HepG2 (cell line): ENCODE data around the gene ACAP3. TPM values are rescaled to one million over a fixed set of nuclear protein-coding genes. Genes with fewer than 3 reads are reported as not detected.

ENCODE experiments used
- CEBPB ChIP-seq: IDR thresholded peaks from 2 replicates; pipeline ENCODE4 v1.6.1; 2011; ENCODE audit warnings: low read depth, low read length, improper control_type of control experiment, borderline replicate concordance
- HDAC2 ChIP-seq: sonication (generic); formaldehyde crosslinking; IDR thresholded peaks from 2 replicates; pipeline ENCODE4 v1.4.0; 2020; ENCODE audit warnings: missing genetic modification reagents
- JUND ChIP-seq: sonication (generic); formaldehyde crosslinking; IDR thresholded peaks from 2 replicates; pipeline ENCODE4 v1.8.0; 2022; ENCODE audit warnings: mild to moderate bottlenecking, missing genetic modification reagents
- MEF2D ChIP-seq: sonication (generic); formaldehyde crosslinking; IDR thresholded peaks from 2 replicates; pipeline ENCODE4 v1.5.1; 2020; ENCODE audit warnings: mild to moderate bottlenecking, missing genetic modification reagents
- MLX ChIP-seq: IDR thresholded peaks from 2 replicates; pipeline ENCODE4 v1.6.1; 2016
- NFE2 ChIP-seq: sonication (generic); formaldehyde crosslinking; IDR thresholded peaks from 2 replicates; pipeline ENCODE4 v1.4.0; 2020; ENCODE audit warnings: missing genetic modification reagents
- PLRG1 ChIP-seq: fragments of 450-650 bp; conservative IDR thresholded peaks from 2 replicates; pipeline ENCODE4 v1.6.1; 2016
- RNF2 ChIP-seq: fragments of 450-650 bp; conservative IDR thresholded peaks from 2 replicates; pipeline ENCODE4 v1.6.1; 2016; ENCODE audit warnings: low read depth
- ZC3H13 ChIP-seq: sonication (generic); formaldehyde crosslinking; IDR thresholded peaks from 2 replicates; pipeline ENCODE4 v1.8.1; 2023; ENCODE audit warnings: mild to moderate bottlenecking, missing genetic modification reagents, moderate library complexity
- ZC3H4 ChIP-seq: sonication (generic); formaldehyde crosslinking; IDR thresholded peaks from 2 replicates; pipeline ENCODE4 v1.4.0; 2020; ENCODE audit warnings: missing genetic modification reagents, borderline replicate concordance
- ZFX ChIP-seq: sonication (generic); formaldehyde crosslinking; IDR thresholded peaks from 2 replicates; pipeline ENCODE4 v1.4.0; 2020; ENCODE audit warnings: mild to moderate bottlenecking, low read depth, missing genetic modification reagents, moderate library complexity
- ZKSCAN1 ChIP-seq: fragments of 150-350 bp; IDR thresholded peaks from 2 replicates; pipeline ENCODE4 v1.6.1; 2014; ENCODE audit warnings: low read length
- ZNF232 ChIP-seq: sonication (generic); formaldehyde crosslinking; IDR thresholded peaks from 2 replicates; pipeline ENCODE4 v1.4.0; 2020; ENCODE audit warnings: missing genetic modification reagents, borderline replicate concordance
- ZNF280D ChIP-seq: sonication (generic); formaldehyde crosslinking; IDR thresholded peaks from 2 replicates; pipeline ENCODE4 v1.5.1; 2020; ENCODE audit warnings: mild to moderate bottlenecking, missing genetic modification reagents
- ZNF292 ChIP-seq: sonication (generic); formaldehyde crosslinking; IDR thresholded peaks from 2 replicates; pipeline ENCODE4 v1.8.1; 2022; ENCODE audit warnings: mild to moderate bottlenecking, low read depth, missing genetic modification reagents, borderline replicate concordance
- ZNF407 ChIP-seq: sonication (generic); formaldehyde crosslinking; IDR thresholded peaks from one replicate; pipeline ENCODE4 v1.5.1; 2020; ENCODE audit warnings: mild to moderate bottlenecking, missing genetic modification reagents; ENCODE audit errors: not compliant biosample characterization
- ZNF432 ChIP-seq: sonication (generic); formaldehyde crosslinking; IDR thresholded peaks from 2 replicates; pipeline ENCODE4 v1.5.0; 2020; ENCODE audit warnings: missing genetic modification reagents, mild to moderate bottlenecking, borderline replicate concordance
- ZSCAN21 ChIP-seq: sonication (generic); formaldehyde crosslinking; IDR thresholded peaks from 2 replicates; pipeline ENCODE4 v1.8.0; 2022; ENCODE audit warnings: mild to moderate bottlenecking, missing genetic modification reagents, moderate library complexity, borderline replicate concordance
- polyA plus RNA-seq, 8 experiments: library from polyadenylated mRNA; depleted of rRNA in 3 of 8; stranded (reverse) in 7 of 8; unstranded in 1 of 8; fragments of >200 nt; fragmentation: Illumina TruSeq in 4 of 8; extraction: Trizol in 4 of 8; gene quantifications; 2 replicates each; pipeline versions ENCODE4 v1.2.1 to v1.2.3, GENCODE V29; 2011 to 2016; ENCODE audit warnings: low read depth in 4 of 8, missing spikeins in 1 of 8, mixed read lengths in 1 of 8; ENCODE audit not compliant: insufficient read depth in 1 of 8
- total RNA-seq, 5 experiments: library from RNA; depleted of rRNA; stranded (reverse); fragments of >200 nt; fragmentation: Illumina TruSeq; extraction: Trizol; gene quantifications; 2 replicates each; pipeline ENCODE4 v1.2.3, GENCODE V29; 2016; ENCODE audit warnings: low read depth in 1 of 5

Gene ACAP3
- total and polyA plus RNA-seq, 2 of the 13 experiments (the other 11 are each of a cell fraction or from before 2014, with no cell fraction given), result 29.4 to 50.8 TPM

- TF ChIP-seq ZNF280D (CRISPR knock-in tag) (peak; percentile 51; the same call in 1 of the 2 replicates), ZNF292 (peak; percentile 81), ZC3H4 (CRISPR knock-in tag) (no peak), ZFX (CRISPR knock-in tag) (peak; percentile 90), ZSCAN21 (CRISPR knock-in tag) (no peak; the same call in 1 of the 2 replicates), JUND (CRISPR knock-in tag) (no peak), ZNF407 (CRISPR knock-in tag) (peak; percentile 37), CEBPB (no peak), ZKSCAN1 (no peak), MEF2D (no peak), HDAC2 (peak; percentile 61; the same call in 1 of the 2 replicates), ZC3H13 (CRISPR knock-in tag) (no peak), ZNF232 (CRISPR knock-in tag) (0 out of 2 replicates have a peak, but pooled peaks have one; percentile 33), PLRG1 (no peak), MLX (CRISPR knock-in tag) (no peak), ZNF432 (CRISPR knock-in tag) (no peak), NFE2 (no peak), RNF2 (0 out of 2 replicates have a peak, but pooled peaks have one; percentile 23)
These were observed 20.2 kb downstream of the ACAP3 start (continued) for GRCh38 chr1:1287288-1288110.
